HuH-7 (cell line): ENCODE measurements around the gene SUCLG2.

Experiments used
- DNase-seq: peaks from one replicate; pipeline ENCODE4 v3.0.0; 2011; ENCODE audit warnings: low spot score

SUCLG2 gene

DNA sequence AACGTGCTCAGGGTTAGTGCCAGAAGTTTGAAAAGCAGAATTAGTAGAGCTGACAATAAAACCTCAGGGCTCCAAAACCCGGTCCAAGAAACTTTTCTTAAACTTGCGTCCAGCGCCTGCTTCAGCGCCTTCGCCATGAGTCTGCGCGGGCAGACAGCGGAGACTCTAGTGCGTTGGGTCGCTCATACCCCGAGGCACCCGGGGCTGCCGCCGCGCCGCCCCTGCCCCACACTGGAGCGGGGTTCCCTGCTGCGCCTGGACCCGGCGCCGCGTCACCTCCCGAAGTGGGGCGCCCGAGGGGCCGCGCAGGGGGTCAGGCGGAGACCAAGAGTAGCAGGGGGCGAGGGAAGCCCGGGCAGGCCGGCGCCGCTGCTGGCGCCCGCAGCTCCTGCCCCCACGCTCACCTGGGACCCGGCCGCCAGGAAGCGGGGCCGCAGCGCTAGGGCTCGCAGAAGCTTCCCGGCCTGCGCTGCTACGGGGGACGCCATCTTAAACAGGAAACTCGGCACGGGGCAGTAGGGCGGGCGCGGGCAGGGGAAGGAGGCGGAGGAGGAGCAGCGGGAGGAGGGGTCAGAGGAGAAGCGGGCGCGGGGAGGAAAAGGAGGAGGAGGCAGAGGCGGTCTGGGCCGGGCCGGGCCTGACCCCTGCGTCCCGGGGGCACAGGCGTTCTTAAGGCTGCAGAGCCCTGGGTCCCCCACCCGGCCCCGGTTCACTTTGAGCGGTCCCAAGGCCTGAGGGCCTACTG lies at the start of gene SUCLG2:
Gene SUCLG2 (minus strand): TSS at position 514 of the 745 bp plus-strand sequence. CDS start 26 bp downstream, at position 488.
- peak; percentile 33 for DNase-seq

DNA sequence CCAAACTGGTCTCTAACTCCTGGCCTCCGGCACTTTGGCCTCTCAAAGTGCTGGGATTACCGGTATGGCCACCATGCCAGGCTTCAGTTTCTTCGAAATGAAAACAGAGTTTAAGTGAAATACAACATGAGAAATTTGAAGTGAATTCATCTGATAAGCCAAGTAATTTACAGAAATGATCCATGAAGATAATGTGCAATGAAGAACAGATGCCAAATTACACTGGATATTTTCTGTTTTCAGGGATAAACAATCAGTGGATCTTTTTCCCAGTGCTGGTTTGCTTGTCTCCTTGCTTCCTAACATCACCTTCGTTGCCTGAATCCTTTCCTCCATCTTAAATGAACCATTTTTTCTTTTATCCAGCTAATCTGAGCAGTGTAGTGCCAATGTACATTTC lies 46.2 kb upstream of the SUCLG2 start:
- no peak for DNase-seq

DNA sequence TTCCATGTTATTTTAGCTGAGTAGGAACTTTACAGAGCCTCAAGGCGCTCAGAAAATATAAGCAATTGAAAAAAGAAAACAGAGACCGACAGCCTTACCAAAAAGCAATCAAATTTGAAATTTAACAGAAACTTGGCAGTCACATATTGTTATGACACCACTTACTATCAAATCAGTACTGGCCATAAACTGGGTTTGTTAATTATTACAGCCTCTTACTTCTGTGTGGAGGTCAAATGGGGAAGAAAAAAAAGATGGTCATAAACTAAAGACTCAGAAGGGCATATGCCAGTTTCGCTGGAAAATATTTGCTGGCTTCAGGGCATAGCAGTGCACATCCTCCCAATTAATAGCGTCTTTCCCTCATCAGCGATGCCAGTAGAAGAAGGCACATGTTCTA lies 45.5 kb upstream of the SUCLG2 start:
- no peak for DNase-seq

DNA sequence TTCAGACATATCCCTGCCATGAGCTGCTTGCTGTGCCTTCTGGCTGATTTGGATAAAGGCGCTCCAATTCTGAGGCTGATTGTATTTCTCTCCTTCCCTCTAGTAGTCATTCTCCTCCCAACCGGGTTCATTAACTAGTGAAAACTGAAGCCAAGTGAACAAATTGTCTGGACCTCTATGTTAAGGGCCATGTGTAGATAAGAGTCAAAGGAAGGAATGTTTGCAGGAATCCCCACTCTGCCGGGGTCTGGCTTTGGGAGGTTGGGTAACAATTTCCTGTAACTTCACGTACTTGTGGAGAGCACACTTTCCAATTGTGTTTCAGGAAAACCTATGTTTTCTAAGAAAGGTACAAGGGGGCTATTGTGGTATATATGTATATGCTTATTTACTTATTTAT lies 38.2 kb upstream of the SUCLG2 start:
- DNase-seq, result no peak

- DNase-seq, result no peak
Measured at GRCh38 chr3:67691926-67692325, 37.5 kb upstream of the SUCLG2 start.

DNA sequence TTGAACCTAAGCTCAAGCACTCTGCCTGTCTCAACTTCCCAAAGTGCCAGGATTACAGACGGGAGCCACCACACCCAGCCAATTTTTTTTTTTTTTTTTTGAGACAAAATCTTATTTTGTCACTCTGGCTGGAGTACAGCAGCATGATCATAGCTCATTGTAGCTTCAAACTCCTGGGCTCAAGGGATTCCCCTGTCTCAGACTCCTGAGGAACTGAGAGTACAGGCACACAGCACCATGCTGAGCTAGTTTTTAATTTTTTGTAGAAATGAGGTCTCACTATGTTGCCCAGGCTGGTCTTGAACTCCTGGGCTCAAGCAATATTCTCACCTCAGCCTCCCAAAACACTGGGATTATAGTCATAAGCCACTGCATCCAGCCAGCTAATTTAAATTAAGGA lies 36.8 kb upstream of the SUCLG2 start:
- no peak for DNase-seq

GRCh38 chr3:67689806-67690205 lies 35.4 kb upstream of the SUCLG2 start:
- DNase-seq, result no peak

DNA sequence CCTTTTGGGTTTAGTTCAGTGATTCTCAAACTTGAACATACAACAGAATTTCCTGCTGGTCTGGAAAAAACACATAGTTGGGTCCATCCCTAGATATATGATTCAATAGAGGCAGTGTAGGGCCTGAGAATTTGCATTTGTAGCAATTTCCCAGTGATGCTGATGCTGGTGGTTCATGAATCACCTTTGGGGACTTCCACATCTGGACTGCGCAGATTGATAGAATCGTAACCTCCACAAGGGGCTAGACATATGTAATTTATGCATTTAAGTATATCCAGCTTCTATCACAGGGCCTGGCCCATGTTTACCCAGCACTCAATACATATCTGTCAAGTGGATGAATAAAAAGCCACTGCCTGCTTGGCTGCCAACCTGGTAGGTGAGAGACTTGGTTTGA lies 33.8 kb upstream of the SUCLG2 start:
- no peak for DNase-seq

- no peak for DNase-seq
Measured at GRCh38 chr3:67686069-67686468, 31.7 kb upstream of the SUCLG2 start.

- no peak for DNase-seq
Measured at GRCh38 chr3:67685499-67685898, 31.1 kb upstream of the SUCLG2 start.

DNA sequence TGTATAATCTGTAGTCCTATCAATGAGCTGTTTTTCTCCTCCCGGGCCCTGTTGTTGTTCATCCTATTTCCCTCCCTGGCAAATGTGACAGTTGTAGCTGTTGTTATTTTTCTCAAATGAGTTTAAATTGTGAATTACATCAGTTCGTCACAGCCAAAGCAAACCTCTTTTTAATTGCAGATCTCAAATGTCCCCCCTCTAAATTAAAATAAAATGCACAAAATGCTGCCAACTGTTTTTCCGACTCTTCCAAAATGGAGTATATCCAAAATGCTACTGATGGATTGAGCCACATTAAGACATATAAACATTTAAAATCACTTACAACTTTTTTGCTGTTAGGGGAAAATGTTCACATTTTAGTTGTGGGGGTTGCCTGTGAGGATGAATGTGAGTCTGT lies 29.8 kb upstream of the SUCLG2 start:
- DNase-seq, result no peak

DNA sequence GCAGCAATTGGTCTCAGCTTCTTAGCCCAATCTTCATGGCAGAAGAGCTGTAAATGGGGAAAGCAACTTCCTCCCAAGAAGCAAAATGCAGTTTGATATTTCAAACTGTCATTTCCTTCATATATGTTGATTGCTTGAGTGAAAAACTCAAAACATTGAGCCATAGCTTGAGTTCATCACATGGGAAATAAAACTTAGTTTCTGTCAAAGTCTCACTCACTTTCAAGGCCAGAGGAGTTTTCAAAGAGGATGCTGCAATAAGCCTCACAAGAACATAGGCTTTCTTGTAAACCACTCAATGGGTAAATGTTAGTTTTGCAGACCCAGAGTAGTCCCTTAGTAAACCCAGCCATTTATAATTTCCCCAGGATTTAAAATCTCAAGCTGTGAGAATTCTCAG lies 29.1 kb upstream of the SUCLG2 start:
- no peak for DNase-seq

- no peak for DNase-seq
Measured at GRCh38 chr3:67678665-67679064, 24.3 kb upstream of the SUCLG2 start.

GRCh38 chr3:67674055-67674454 lies 19.6 kb upstream of the SUCLG2 start:
- DNase-seq, result no peak

DNA sequence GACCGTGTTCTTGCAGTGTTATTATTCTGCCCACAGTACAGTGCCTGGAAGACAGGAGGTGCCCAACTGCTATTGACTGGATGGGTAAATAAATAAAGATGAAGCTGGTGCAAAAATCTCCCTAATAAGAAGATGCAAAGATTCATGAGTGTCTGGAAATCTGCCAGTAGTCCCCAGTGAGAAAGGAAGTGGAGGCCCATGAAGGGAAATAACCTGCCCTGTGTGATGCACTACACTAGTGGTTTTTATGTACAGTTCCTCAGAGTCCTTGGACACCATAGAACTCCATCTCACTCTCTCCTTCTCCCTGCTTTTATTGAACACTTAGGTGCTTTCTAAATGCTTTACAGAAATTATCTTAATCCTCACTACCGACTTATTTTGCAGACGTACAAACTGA lies 8.3 kb upstream of the SUCLG2 start:
- no peak for DNase-seq

DNA sequence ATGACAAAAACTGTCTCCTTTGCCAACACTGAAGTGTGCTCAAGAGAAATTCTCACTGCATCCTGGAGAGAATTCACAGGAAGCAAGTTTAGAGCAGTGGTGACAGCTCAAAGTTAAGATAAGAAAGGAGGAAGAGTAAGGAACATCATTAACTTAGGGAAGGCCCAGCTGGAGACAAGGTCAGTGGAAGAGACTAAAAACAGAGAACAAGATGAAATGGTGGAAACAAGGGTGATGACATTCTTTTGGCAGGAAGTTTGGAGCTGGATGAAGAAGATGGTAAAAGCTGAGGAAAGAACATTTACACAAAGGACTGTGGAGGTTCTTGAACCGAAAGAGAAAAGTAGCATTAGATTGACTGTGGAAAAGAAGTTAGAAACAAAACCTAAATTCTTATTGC lies 6.7 kb upstream of the SUCLG2 start:
- no peak for DNase-seq

GRCh38 chr3:67657192-67657591 lies 2.8 kb upstream of the SUCLG2 start:
- no peak for DNase-seq

- no peak for DNase-seq
Measured at GRCh38 chr3:67656614-67657013, 2.2 kb upstream of the SUCLG2 start.

- no peak for DNase-seq
Measured at GRCh38 chr3:67655364-67656121, 1.1 kb upstream of the SUCLG2 start.

GRCh38 chr3:67654844-67655177 lies 399 bp upstream of the SUCLG2 start:
- no peak for DNase-seq

GRCh38 chr3:67653425-67654098 lies 850 bp downstream of the SUCLG2 start:
- no peak for DNase-seq

DNA sequence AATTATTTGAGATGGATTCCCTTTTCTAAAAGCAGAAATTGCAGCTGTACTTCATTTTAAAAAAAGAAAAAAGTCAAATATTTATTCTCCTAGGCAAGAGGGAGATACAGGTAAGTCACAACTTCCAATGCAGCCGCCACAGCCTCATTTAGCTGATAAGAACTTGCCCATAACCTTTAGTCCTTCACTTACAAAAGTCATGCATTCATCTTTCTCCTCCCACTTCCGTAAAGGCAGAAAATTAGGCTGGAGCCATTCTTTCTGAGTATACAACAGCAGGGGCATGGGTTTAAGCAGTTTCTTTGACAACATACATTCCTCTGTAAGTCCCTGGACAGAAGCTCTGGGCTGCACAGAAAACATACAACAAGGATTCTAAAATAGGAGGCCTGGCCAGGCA lies 4.3 kb downstream of the SUCLG2 start:
- no peak for DNase-seq

- DNase-seq, result no peak
Measured at GRCh38 chr3:67649681-67650080, 4.7 kb downstream of the SUCLG2 start.
